GM18873 (cell line): ENCODE results near the gene TNFAIP3.
"Not testable (repeated sequence)": the region's sequence is repeated elsewhere in the genome, so short reads cannot be mapped to it uniquely, and the experiment has no call there.

Source experiments
- ATAC-seq: cut with Tn5 transposase; IDR thresholded peaks from one replicate; pipeline ENCODE4 v1.9.1; 2021; ENCODE audit warnings: mild to moderate bottlenecking, moderate library complexity, moderate number of reproducible peaks; ENCODE audit not compliant: unreplicated experiment, low FRiP score

TNFAIP3 gene

DNA sequence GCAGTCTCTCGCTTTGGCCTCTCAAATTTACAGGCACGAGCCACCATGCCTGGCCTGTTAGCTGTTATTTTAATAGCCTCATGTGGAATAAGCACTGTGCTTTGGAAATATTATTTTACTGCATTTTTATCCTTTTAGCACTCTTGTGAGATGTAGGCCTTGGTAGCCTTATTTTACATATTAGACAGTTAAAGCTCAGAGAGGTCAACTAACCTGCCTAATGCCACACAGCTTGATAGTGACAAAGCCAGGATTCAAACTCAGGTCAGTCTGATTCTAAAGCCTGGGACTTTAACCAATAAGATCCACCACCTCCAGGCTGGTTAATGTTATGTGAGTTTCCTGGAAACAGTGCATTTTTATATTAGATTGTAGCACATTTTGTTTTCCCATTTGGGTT lies 9.5 kb downstream of the TNFAIP3 start:
- no peak for ATAC-seq

- ATAC-seq: no peak
Observed at GRCh38 chr6:137877113-137877512, 10.1 kb downstream of the TNFAIP3 start.

GRCh38 chr6:137877606-137878005 lies 10.5 kb downstream of the TNFAIP3 start:
- ATAC-seq: no peak

GRCh38 chr6:137878029-137878428 lies 11.0 kb downstream of the TNFAIP3 start:
- ATAC-seq: no peak

GRCh38 chr6:137878486-137879285 lies 11.6 kb downstream of the TNFAIP3 start:
- ATAC-seq: no peak

GRCh38 chr6:137879299-137879698 lies 12.2 kb downstream of the TNFAIP3 start:
- no peak for ATAC-seq

- no peak for ATAC-seq
Observed at GRCh38 chr6:137879885-137880745, 13.1 kb downstream of the TNFAIP3 start.

GRCh38 chr6:137880746-137881521 lies 13.9 kb downstream of the TNFAIP3 start:
- no peak for ATAC-seq

DNA sequence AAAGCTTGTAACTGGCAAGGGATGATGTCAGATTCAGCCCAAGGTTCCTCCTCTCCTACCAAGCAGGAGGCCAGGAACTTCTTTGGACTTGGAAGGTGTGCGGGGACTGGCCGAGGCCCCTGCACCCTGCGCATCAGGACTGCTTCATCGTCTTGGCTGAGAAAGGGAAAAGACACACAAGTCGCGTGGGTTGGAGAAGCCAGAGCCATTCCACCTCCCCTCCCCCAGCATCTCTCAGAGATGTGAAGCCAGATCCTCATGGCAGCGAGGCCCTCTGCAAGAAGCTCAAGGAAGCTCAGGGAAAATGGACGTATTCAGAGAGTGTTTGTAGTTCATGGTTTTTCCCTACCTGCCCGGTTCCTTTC lies 14.4 kb downstream of the TNFAIP3 start:
- no peak for ATAC-seq

- no peak for ATAC-seq
Observed at GRCh38 chr6:137882225-137882961, 15.3 kb downstream of the TNFAIP3 start.

- no peak for ATAC-seq
Observed at GRCh38 chr6:137883400-137884148, 16.5 kb downstream of the TNFAIP3 start.

DNA sequence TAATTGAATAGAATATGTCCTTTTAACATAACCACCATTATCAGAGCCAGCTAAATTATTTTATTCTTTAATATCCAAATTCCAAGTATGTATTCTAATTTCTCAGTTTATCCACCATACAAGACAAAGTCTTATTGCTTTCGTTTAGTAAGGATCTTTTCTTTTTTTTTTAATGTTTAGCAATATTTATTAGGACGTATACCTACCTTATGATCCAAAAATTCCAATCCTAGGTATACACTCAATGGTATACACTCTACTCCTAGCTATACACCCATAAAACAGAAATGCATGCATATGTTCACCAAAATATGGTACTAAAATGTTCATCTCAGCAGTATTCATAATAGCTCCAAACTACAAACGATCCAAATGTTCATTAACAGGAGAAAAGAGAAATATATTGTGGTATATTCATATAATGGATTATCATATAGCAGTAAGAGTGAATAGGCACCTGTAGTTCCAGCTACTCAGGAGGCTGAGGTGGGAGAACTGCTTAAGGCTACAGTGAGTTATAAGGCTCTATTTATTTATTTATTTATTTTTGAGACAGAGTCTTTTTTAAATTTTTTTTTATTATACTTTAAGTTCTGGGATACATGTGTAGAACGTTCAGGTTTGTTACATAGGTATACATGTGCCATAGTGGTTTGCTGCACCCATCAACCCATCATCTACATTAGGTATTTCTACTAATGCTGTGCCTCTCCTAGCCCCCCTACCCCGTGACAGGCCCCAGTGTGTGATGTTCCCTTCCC lies 17.3 kb downstream of the TNFAIP3 start:
- no peak for ATAC-seq

GRCh38 chr6:137884910-137885229 lies 17.8 kb downstream of the TNFAIP3 start:
- ATAC-seq: not testable (repeated sequence)

DNA sequence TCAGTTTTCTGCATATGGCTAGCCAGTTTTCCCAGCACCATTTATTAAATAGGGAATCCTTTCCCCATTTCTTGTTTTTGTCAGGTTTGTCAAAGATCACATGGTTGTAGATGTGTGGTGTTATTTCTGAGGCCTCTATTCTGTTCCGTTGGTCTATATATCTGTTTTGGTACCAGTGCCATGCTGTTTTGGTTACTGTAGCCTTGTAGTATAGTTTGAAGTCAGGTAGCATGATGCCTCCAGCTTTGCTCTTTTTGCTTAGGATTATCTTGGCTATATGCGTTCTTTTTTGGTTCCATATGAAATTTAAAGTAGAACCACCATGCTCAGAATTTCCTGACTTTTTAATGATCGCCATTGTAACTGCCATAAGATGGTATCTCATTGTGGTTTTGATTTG lies 19.2 kb downstream of the TNFAIP3 start:
- not testable (repeated sequence) for ATAC-seq

DNA sequence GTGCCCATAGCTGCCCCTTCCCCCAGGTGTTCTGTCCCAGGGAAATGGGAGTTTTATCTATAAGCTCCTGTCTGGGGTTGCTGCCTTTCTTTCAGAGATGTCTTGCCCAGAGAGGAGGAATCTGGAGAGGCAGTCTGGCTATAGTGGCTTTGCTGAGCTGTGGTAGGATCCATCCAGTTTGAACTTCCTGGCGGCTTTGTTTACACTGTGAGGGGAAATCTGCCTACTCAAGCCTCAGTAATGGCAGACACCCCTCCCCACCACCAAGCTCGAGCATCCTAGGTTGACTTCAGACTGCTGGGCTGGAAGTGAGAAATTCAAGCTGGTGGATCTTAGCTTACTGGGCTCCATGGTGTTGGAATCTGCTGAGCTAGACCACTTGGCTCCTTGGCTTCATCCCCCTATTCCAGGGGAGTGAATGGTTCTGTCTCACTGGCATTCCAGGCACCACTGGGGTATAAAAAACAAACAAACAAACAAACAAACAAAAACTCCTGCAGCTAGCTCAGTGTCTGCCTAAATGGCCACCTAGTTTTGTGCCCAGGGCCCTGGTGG lies 24.0 kb downstream of the TNFAIP3 start:
- no peak for ATAC-seq

DNA sequence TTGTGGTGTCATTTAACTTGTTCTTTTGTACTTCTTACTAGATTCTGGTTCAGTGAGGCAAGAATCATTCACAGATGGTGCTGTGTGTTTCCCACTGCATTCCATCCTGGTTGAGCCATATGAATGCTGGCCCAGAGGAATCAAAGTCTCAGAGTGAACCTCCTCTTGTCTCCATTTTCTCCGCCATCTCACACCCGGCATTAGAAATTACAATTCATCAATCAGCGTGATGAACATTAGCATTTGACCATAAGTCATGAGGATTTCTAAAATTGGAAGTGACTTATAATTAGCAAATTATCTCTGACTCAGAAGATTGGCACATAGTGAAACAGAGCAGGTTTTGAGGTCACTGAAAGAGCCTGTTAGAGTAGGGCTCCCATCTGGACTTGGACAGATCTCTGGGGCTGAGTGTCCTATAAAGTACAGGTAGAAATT lies 25.2 kb downstream of the TNFAIP3 start:
- ATAC-seq: no peak

DNA sequence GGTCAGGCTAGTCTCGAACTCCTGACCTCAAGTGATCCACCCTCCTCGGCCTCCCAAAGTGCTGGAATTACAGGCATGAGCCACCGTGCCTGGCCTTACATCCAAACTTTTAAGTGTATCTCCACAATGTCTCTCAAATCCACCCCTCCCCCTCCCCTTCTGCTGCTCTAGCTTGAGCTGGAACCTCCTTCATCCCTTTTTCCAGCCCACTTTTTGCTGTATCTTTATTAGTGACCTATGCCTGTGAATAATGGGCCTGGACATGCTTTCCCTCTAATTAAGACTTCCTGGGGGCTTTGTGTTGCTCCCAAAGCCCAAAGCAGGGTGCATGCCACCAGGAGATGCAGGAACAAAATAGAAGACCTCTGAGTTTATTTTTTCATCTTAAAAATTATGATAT lies 26.1 kb downstream of the TNFAIP3 start:
- no peak for ATAC-seq

GRCh38 chr6:137893726-137894125 lies 26.7 kb downstream of the TNFAIP3 start:
- no peak for ATAC-seq

- ATAC-seq: not testable (repeated sequence)
Observed at GRCh38 chr6:137894378-137894777, 27.3 kb downstream of the TNFAIP3 start.
